Mononuclear cell (primary cell): Measurements from ENCODE around the gene GRM5. TPM values are rescaled to one million over a fixed set of nuclear protein-coding genes. Genes with fewer than 3 reads are reported as not detected.

Source experiments
- H3K27me3 ChIP-seq: 2 replicates; pipeline ENCODE4 v1.6.0; 2011; ENCODE audit warnings: low read length, control low read depth; ENCODE audit not compliant: insufficient read depth
- H3K4me1 ChIP-seq: 2 replicates; pipeline ENCODE4 v1.5.1; 2011; ENCODE audit warnings: mild to moderate bottlenecking, low read length, control low read depth; ENCODE audit not compliant: insufficient read depth
- H3K4me3 ChIP-seq: 2 replicates; pipeline ENCODE4 v1.5.1; 2011; ENCODE audit warnings: mild to moderate bottlenecking, low read length, moderate library complexity
- H3K9me3 ChIP-seq: 2 replicates; pipeline ENCODE4 v1.5.1; 2011; ENCODE audit warnings: low read depth, mild to moderate bottlenecking, control low read depth, low read length
- total RNA-seq: library from RNA; depleted of rRNA; stranded (reverse); fragments of >200 nt; gene quantifications from one replicate; pipeline ENCODE4 v1.2.3, GENCODE V29; 2012

Gene GRM5
- total RNA-seq, 1 donor = not detected

GRCh38 chr11:88522624-88523385, 543.0 kb downstream of the GRM5 start:
- Histone ChIP-seq H3K9me3 (no peaks in the 10 kb centered on the region), H3K27me3 (no peaks in the 10 kb centered on the region), H3K4me1 (no peaks in the 10 kb centered on the region), H3K4me3 (no peak overlapping the region)

GRCh38 chr11:88521799-88522201, 544.0 kb downstream of the GRM5 start:
- H3K9me3 ChIP-seq = no peaks in the 10 kb centered on the region
- no peaks in the 10 kb centered on the region for H3K4me1 ChIP-seq
- no peak overlapping the region for H3K4me3 ChIP-seq
- H3K27me3 ChIP-seq = no peaks in the 10 kb centered on the region

- no peaks in the 10 kb centered on the region for H3K9me3 ChIP-seq
- H3K4me1 ChIP-seq = no peaks in the 10 kb centered on the region
- H3K27me3 ChIP-seq = no peaks in the 10 kb centered on the region
- no peak overlapping the region for H3K4me3 ChIP-seq
Measured at GRCh38 chr11:88521399-88521798, 544.4 kb downstream of the GRM5 start.

DNA sequence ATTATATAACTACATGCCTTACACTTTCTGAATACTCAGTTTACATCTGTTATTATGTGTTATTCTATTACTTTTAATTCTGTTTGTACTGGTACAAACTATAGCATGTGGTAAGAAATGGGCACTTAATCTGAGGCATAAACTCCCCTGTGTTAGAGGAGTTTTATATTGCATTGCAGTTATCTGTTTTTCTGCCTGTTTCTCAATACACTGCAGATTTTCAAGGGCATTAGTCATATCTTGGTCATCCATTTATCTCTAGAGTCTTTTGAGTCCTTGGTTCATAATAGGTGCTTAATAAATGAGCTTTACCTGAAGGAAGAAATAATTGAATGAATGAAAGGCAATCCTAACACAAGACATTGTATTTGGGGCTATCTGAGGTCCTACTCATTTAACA, 545.4 kb downstream of the GRM5 start:
- Histone ChIP-seq H3K4me1 (no peaks in the 10 kb centered on the region), H3K9me3 (no peaks in the 10 kb centered on the region), H3K4me3 (no peak overlapping the region), H3K27me3 (no peaks in the 10 kb centered on the region)

DNA sequence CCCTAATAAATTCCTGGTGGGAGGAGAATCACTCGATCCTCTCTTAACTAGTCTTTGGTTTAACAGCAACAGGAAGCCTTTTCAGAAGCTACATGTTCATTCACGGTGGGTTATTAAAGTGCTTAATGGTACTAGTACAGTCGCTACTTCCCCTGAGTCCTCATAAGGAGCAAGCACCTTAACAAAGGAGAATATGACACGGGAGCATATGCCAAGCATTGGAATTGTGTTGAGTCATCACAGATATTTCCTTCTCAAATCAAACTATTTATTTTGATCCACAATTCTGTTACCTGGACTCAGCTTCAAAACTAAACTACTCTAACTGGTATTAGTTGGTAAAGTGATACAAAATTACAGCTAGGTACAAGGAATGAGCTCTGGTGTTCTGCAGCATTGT, 550.8 kb downstream of the GRM5 start:
- H3K27me3 ChIP-seq = peaks cover 23% of the 10 kb centered on the region

GRCh38 chr11:88511006-88511405, 554.8 kb downstream of the GRM5 start:
- Histone ChIP-seq H3K9me3 (no peaks in the 10 kb centered on the region), H3K4me1 (peaks cover 13% of the 10 kb centered on the region), H3K4me3 (no peak overlapping the region), H3K27me3 (peaks cover 57% of the 10 kb centered on the region)

More for the DNA sequence above, 550.8 kb downstream of the GRM5 start:
- H3K9me3 ChIP-seq = no peaks in the 10 kb centered on the region
- no peak overlapping the region for H3K4me3 ChIP-seq
- no peaks in the 10 kb centered on the region for H3K4me1 ChIP-seq

- Histone ChIP-seq H3K9me3 (no peaks in the 10 kb centered on the region), H3K27me3 (peaks cover 59% of the 10 kb centered on the region), H3K4me1 (peaks cover 13% of the 10 kb centered on the region), H3K4me3 (no peak overlapping the region)
Measured at GRCh38 chr11:88508759-88509581, 556.8 kb downstream of the GRM5 start.

DNA sequence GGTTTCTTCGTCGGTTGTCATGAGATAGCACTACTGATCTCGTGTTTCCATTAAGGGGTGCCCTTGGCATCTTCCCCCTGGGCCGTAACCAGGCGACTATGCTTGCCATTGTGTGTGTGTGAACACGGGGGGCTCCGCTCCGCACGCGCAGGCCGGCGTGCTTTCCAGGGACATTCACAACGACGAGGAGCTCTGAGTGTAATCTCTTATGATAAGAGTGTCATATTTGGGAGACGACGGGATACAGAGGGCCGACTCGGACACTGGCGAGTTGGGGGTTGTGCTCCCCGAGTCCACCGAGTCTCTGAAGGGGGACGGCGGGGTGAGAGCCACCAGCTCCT, 557.4 kb downstream of the GRM5 start:
- Histone ChIP-seq H3K27me3 (peaks cover 59% of the 10 kb centered on the region), H3K4me1 (peaks cover 13% of the 10 kb centered on the region), H3K4me3 (no peak overlapping the region), H3K9me3 (no peaks in the 10 kb centered on the region)

- H3K4me3 ChIP-seq = no peak overlapping the region
Measured at GRCh38 chr11:88507771-88508417, 557.9 kb downstream of the GRM5 start.

GRCh38 chr11:88501541-88501940, 564.2 kb downstream of the GRM5 start:
- Histone ChIP-seq H3K27me3 (peaks cover 14% of the 10 kb centered on the region), H3K4me1 (no peaks in the 10 kb centered on the region), H3K4me3 (no peak overlapping the region), H3K9me3 (no peaks in the 10 kb centered on the region)

More at GRCh38 chr11:88507771-88508417, 557.9 kb downstream of the GRM5 start:
- Histone ChIP-seq H3K4me1 (peaks cover 13% of the 10 kb centered on the region), H3K27me3 (peaks cover 59% of the 10 kb centered on the region), H3K9me3 (no peaks in the 10 kb centered on the region)

DNA sequence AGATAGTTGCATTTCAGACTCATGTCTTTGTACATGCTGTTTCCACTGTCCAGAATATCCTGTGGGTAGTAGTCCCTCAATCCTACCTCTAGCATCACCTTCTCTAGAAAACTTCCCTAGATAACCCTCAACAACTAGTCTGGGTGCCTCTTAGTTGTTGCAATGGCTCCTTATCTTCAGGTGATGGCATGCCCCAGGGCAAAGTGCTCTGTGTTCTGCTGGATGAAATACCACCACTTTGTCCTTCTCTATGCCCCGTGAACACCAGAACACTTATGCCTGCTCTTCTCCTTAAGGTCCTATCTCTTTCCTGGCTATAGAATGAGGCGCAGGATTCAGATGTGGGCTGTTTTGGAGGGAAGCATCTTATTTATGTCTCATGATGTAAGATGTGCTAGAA, 569.9 kb downstream of the GRM5 start:
- H3K9me3 ChIP-seq = no peaks in the 10 kb centered on the region
- H3K4me1 ChIP-seq = no peaks in the 10 kb centered on the region
- no peak overlapping the region for H3K4me3 ChIP-seq
- H3K27me3 ChIP-seq = peaks cover 3% of the 10 kb centered on the region

DNA sequence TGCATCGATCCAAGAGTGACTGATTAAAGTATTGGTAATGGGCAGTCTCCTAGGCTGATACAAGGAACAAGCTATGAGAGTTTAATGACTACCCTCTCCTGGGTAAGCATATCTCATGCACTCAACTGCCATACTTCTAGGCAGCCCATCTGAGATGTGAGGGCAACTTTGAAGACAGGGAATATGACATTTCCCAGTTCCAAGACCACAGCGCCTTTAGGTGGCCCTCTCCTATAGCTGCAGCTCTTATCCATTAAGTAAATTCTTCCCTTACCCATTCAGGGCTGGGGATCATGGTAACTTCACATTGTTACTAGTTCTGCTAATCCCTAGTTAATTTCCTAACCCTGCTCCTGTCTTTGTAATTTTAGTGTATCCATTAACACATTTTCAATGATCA, 570.9 kb downstream of the GRM5 start:
- Histone ChIP-seq H3K9me3 (no peaks in the 10 kb centered on the region), H3K4me3 (no peak overlapping the region), H3K27me3 (no peaks in the 10 kb centered on the region), H3K4me1 (no peaks in the 10 kb centered on the region)

DNA sequence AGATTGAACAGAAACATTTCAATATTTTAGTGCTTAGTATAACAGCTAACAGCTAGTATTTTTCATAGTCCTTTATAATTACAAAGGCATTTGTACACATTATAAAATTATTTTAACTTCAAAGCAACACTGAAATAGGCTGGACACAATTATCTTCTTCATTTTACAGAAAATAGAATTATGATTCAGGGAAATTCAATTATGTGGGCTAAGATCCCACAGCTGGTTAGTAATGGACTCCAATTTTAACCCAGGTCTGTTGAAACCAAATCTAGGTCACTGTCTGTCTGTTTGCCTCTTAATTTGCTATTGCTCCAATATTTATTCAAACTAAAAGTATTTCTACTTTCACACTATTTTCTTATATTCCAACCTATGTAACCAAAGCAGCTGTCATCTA, 574.1 kb downstream of the GRM5 start:
- H3K4me3 ChIP-seq = no peak overlapping the region
- no peaks in the 10 kb centered on the region for H3K27me3 ChIP-seq
- H3K4me1 ChIP-seq = no peaks in the 10 kb centered on the region
- no peaks in the 10 kb centered on the region for H3K9me3 ChIP-seq

DNA sequence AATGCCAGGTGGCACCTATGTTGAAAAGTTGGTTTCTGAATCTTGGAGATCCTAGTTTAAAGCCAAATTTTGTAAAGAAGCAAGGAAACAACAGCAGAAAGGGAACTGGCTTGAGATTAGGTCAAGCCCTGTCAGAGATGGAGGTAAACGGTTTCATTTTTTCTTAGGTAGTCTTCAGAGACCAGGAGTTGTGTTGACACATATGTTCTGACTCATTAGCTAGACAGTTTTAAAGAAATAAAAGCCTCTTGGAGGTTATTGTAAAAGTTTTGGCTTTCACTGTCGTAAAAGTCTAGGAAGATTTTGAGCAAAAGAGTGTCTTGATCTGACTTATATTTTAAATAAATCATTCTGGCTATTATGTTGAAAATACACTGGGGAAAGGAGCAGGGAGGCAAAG, 576.8 kb downstream of the GRM5 start:
- no peaks in the 10 kb centered on the region for H3K27me3 ChIP-seq
- no peaks in the 10 kb centered on the region for H3K4me1 ChIP-seq
- no peak overlapping the region for H3K4me3 ChIP-seq
- H3K9me3 ChIP-seq = no peaks in the 10 kb centered on the region

GRCh38 chr11:88487646-88488045, 578.1 kb downstream of the GRM5 start:
- Histone ChIP-seq H3K9me3 (no peaks in the 10 kb centered on the region), H3K4me1 (no peaks in the 10 kb centered on the region), H3K4me3 (no peak overlapping the region), H3K27me3 (no peaks in the 10 kb centered on the region)
